Measurements from ENCODE around the gene LSAMP. TPM values are rescaled to one million over a fixed set of nuclear protein-coding genes. Genes with fewer than 3 reads are reported as not detected.

The LSAMP gene
- total and polyA plus RNA-seq, 2 of the 4 experiments (the other 2 are of a cell fraction), result 7.9 to 8.0 TPM

DNA sequence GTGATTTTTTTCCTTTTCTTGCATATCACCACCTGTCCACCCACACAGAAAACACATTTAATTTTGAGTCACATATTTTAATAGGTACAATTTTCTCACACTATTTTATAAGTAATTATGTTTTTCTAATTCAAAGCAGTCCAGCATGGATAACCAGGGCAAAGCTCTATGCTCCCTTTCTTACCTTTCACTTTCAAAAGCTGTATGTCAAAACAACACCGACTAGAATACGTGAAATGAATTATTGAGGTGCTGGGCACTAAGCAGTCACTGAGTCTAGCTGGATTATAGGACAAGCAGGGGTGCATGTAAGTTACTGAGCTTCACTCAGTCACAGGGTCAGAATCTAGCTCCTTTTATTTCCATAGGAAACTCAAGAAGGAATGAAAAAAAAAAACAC lies 60.6 kb downstream of the LSAMP start:
- Histone ChIP-seq H2BK20ac (ENCODE audit: low read depth, low read length) (no peak overlapping the region), H2AFZ (replicated peaks; ENCODE audit: low read length, poor library complexity) (no peak overlapping the region), H3K14ac (replicated peaks; ENCODE audit: low read depth, low read length) (no peak overlapping the region), H2BK120ac (ENCODE audit: low read depth, low read length) (no peak overlapping the region), H3K79me1 (ENCODE audit: low read depth in 1 of 2, low read length in 2 of 2) (no peaks in the 10 kb centered on the region), H2AK5ac (ENCODE audit: low read depth, low read length) (no peak overlapping the region), H3K18ac (ENCODE audit: low read depth, low read length) (no peak overlapping the region), H4K20me1 (ENCODE audit: insufficient read depth, low read length) (no peaks in the 10 kb centered on the region), H2AK9ac (replicated peaks; ENCODE audit: low read depth, low read length, poor library complexity) (no peak overlapping the region), H4K8ac (ENCODE audit: low read depth in 2 of 2, low read length in 2 of 2) (no peak overlapping the region), H3K4me3 (ENCODE audit: insufficient read depth, low read depth, low read length) (no peak overlapping the region), H3K36me3 (ENCODE audit: control insufficient read depth, insufficient read depth, low read length) (no peaks in the 10 kb centered on the region), H3K4ac (ENCODE audit: low read depth, low read length) (no peak overlapping the region), H3K9me3 (ENCODE audit: control insufficient read depth, insufficient read depth, low read length) (no peaks in the 10 kb centered on the region), H3K27me3 (ENCODE audit: control insufficient read depth, insufficient read depth, low read length) (no peaks in the 10 kb centered on the region), H4K5ac (ENCODE audit: low read depth, low read length) (no peak overlapping the region), H3K23ac (ENCODE audit: low read depth, low read length) (no peak overlapping the region), H3K4me2 (ENCODE audit: low read depth, low read length) (no peak overlapping the region), H2BK15ac (ENCODE audit: low read depth, low read length) (no peak overlapping the region), H3K56ac (ENCODE audit: extremely low read depth, insufficient read depth, low read length) (no peak overlapping the region), H3K9ac (ENCODE audit: low read depth, low read length) (no peak overlapping the region), H4K91ac (ENCODE audit: insufficient read depth, low read depth, low read length) (no peak overlapping the region), H3K9me1 (ENCODE audit: insufficient read depth, low read length) (no peaks in the 10 kb centered on the region), H2BK5ac (ENCODE audit: low read depth, low read length, poor library complexity, severe bottlenecking) (no peak overlapping the region), H3K4me1 (ENCODE audit: control insufficient read depth, insufficient read depth, low read length) (no peaks in the 10 kb centered on the region), H3K27ac (ENCODE audit: insufficient read depth, low read length) (no peak overlapping the region)
- intact Hi-C loops (cut with micrococcal nuclease) (no loop called here), dilution Hi-C loops (cut with HindIII; ENCODE audit: low sequenced_read_pairs, unreplicated experiment) (no loop called here), in situ Hi-C loops (cut with MboI; ENCODE audit: low sequenced_read_pairs) (no loop called here)
- CTCF ChIA-PET, result no interaction called here
- no peak for DNase-seq
- POLR2A ChIA-PET (ENCODE audit: unreplicated experiment), result no interaction called here
- no TSS peak for BruUV-seq (replicated peaks)
- 80% methylated on average over 2 of the region's 2 CpGs; no CpG with 5 or more reads in 1 of the 2 experiments for WGBS, 2 experiments (ENCODE audit: extremely low coverage in 2 of 2, insufficient read length in 1 of 2)
- no peak for TF ChIP-seq RCOR1 (IDR thresholded peaks at IDR 0.05; ENCODE audit: insufficient replicate concordance, low read length)
- no peak for TF ChIP-seq MAFK (IDR thresholded peaks at IDR 0.05; ENCODE audit: low read depth, low read length)
- TF ChIP-seq, protein P1, sequence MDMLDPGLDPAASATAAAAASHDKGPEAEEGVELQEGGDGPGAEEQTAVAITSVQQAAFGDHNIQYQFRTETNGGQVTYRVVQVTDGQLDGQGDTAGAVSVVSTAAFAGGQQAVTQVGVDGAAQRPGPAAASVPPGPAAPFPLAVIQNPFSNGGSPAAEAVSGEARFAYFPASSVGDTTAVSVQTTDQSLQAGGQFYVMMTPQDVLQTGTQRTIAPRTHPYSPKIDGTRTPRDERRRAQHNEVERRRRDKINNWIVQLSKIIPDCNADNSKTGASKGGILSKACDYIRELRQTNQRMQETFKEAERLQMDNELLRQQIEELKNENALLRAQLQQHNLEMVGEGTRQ (IDR thresholded peaks at IDR 0.05; ENCODE audit: low read depth, low read length), result no peak
- TF ChIP-seq BHLHE40 (IDR thresholded peaks at IDR 0.05; ENCODE audit: low read depth, low read length), result no peak
- no peak for TF ChIP-seq RFX5 (IDR thresholded peaks at IDR 0.05; ENCODE audit: low read depth, low read length)
- TF ChIP-seq, protein P2, sequence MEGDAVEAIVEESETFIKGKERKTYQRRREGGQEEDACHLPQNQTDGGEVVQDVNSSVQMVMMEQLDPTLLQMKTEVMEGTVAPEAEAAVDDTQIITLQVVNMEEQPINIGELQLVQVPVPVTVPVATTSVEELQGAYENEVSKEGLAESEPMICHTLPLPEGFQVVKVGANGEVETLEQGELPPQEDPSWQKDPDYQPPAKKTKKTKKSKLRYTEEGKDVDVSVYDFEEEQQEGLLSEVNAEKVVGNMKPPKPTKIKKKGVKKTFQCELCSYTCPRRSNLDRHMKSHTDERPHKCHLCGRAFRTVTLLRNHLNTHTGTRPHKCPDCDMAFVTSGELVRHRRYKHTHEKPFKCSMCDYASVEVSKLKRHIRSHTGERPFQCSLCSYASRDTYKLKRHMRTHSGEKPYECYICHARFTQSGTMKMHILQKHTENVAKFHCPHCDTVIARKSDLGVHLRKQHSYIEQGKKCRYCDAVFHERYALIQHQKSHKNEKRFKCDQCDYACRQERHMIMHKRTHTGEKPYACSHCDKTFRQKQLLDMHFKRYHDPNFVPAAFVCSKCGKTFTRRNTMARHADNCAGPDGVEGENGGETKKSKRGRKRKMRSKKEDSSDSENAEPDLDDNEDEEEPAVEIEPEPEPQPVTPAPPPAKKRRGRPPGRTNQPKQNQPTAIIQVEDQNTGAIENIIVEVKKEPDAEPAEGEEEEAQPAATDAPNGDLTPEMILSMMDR (conservative IDR thresholded peaks at IDR 0.05; ENCODE audit: low read depth, low read length), result no peak
- TF ChIP-seq, protein P3, sequence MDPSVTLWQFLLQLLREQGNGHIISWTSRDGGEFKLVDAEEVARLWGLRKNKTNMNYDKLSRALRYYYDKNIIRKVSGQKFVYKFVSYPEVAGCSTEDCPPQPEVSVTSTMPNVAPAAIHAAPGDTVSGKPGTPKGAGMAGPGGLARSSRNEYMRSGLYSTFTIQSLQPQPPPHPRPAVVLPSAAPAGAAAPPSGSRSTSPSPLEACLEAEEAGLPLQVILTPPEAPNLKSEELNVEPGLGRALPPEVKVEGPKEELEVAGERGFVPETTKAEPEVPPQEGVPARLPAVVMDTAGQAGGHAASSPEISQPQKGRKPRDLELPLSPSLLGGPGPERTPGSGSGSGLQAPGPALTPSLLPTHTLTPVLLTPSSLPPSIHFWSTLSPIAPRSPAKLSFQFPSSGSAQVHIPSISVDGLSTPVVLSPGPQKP (IDR thresholded peaks at IDR 0.05; ENCODE audit: borderline replicate concordance, low read depth, low read length), result no peak
- no peak for TF ChIP-seq RAD21 (IDR thresholded peaks at IDR 0.05; ENCODE audit: low read length)
- TF ChIP-seq POLR2A (IDR thresholded peaks at IDR 0.05; ENCODE audit: low read depth, low read length), result no peak
- TF ChIP-seq FOS (IDR thresholded peaks at IDR 0.05; ENCODE audit: low read depth, low read length), result no peak
- TF ChIP-seq NFE2L2 (IDR thresholded peaks at IDR 0.05; ENCODE audit: low read depth, low read length), result no peak
- TF ChIP-seq SMC3 (IDR thresholded peaks at IDR 0.05; ENCODE audit: low read depth, low read length), result no peak
- ATAC-seq (ENCODE audit: low read depth), result no peak
